Keratinocyte (primary cell): ENCODE measurements around the gene GREM1. TPM values are rescaled to one million over a fixed set of nuclear protein-coding genes. Genes with fewer than 3 reads are reported as not detected.

Source experiments
- DNase-seq: peaks from one replicate; pipeline ENCODE4 v3.0.0-alpha.2; 2011; ENCODE audit warnings: low read depth, missing footprints, low spot score
- FAIRE-seq: peaks from 2 replicates; lab custom pipeline; 2011; peaks lifted over from hg19 to GRCh38; lab: Jason Lieb, UNC
- H2AFZ ChIP-seq: 2 replicates; pipeline ENCODE4 v1.6.0; 2012; ENCODE audit warnings: low read length, control low read depth, inconsistent platforms; ENCODE audit not compliant: control insufficient read depth
- H3K27ac ChIP-seq: 2 replicates; pipeline ENCODE4 v1.5.1; 2011; ENCODE audit warnings: low read length; ENCODE audit not compliant: control insufficient read depth, insufficient read depth
- H3K27me3 ChIP-seq: 3 replicates; pipeline ENCODE4 v1.6.0; 2011; ENCODE audit warnings: low read length; ENCODE audit not compliant: control insufficient read depth, insufficient read depth; ENCODE audit errors: extremely low read depth
- H3K36me3 ChIP-seq, 2 experiments: 2 replicates in 1 of 2; 3 replicates in 1 of 2; pipeline ENCODE4 v1.5.1; 2011; ENCODE audit warnings: low read length in 2 of 2, mild to moderate bottlenecking in 1 of 2; ENCODE audit not compliant: control insufficient read depth in 2 of 2, insufficient read depth in 2 of 2; ENCODE audit errors: extremely low read depth in 1 of 2
- H3K4me1 ChIP-seq: 3 replicates; pipeline ENCODE4 v1.5.1; 2011; ENCODE audit warnings: low read length; ENCODE audit not compliant: control insufficient read depth, insufficient read depth; ENCODE audit errors: extremely low read depth
- H3K4me2 ChIP-seq: 3 replicates; pipeline ENCODE4 v1.6.0; 2011; ENCODE audit warnings: low read depth, low read length; ENCODE audit not compliant: control insufficient read depth, insufficient read depth; ENCODE audit errors: extremely low read depth
- H3K4me3 ChIP-seq, 3 experiments: fragments of 200-600 bp in 1 of 3; sonication (generic) in 1 of 3; 2 replicates in 2 of 3; 3 replicates in 1 of 3; pipeline ENCODE4 v1.5.1; 2011 to 2016; ENCODE audit warnings: low read length in 3 of 3, mild to moderate bottlenecking in 3 of 3, control low read depth in 2 of 3, inconsistent platforms in 1 of 3, low read depth in 1 of 3, mixed read lengths in 1 of 3, mixed run types in 1 of 3, moderate library complexity in 1 of 3; ENCODE audit not compliant: control insufficient read depth in 2 of 3, insufficient read depth in 2 of 3; ENCODE audit errors: extremely low read depth in 1 of 3
- H3K79me2 ChIP-seq: 2 replicates; pipeline ENCODE4 v1.6.0; 2012; ENCODE audit warnings: low read length; ENCODE audit not compliant: control insufficient read depth, insufficient read depth
- H3K9ac ChIP-seq: 3 replicates; pipeline ENCODE4 v1.6.0; 2011; ENCODE audit warnings: low read length; ENCODE audit not compliant: control insufficient read depth, insufficient read depth; ENCODE audit errors: extremely low read depth
- H3K9me1 ChIP-seq: 3 replicates; pipeline ENCODE4 v1.6.0; 2011; ENCODE audit warnings: low read length; ENCODE audit not compliant: control insufficient read depth, insufficient read depth; ENCODE audit errors: extremely low read depth
- H3K9me3 ChIP-seq: 2 replicates; pipeline ENCODE4 v1.5.1; 2012; ENCODE audit warnings: low read depth, low read length; ENCODE audit not compliant: control insufficient read depth
- H4K20me1 ChIP-seq: 3 replicates; pipeline ENCODE4 v1.6.0; 2011; ENCODE audit warnings: low read length; ENCODE audit not compliant: control insufficient read depth, insufficient read depth; ENCODE audit errors: extremely low read depth
- EZH2 ChIP-seq: IDR thresholded peaks from one replicate; pipeline ENCODE4 v1.6.1; 2012; ENCODE audit warnings: inconsistent platforms, mild to moderate bottlenecking, low read length, moderate library complexity
- dilution Hi-C: fragments of 300-500 bp; cut with MboI; formaldehyde crosslinking; loops from one replicate; pipeline ENCODE4 v1.7.0; 2020; ENCODE audit warnings: low sequenced_read_pairs; ENCODE audit not compliant: extremely low pct_ligation_motif_present
- polyA plus RNA-seq, 5 experiments: library from polyadenylated mRNA; depleted of rRNA in 3 of 5; stranded (reverse) in 3 of 5; stranded (forward) in 1 of 5; unstranded in 1 of 5; fragments of >200 nt; gene quantifications; 1 replicate in 1 of 5; 2 replicates in 3 of 5; 3 replicates in 1 of 5; pipeline versions ENCODE4 v1.2.1 to v1.2.3, GENCODE V29; 2011 to 2012; ENCODE audit warnings: missing spikeins in 2 of 5, low read depth in 1 of 5, low replicate concordance in 1 of 5
- TF ChIP-seq, protein P1 (sequence below), 3 experiments: IDR thresholded peaks in 1 of 3; conservative IDR thresholded peaks in 1 of 3; optimal IDR thresholded peaks in 1 of 3; 2 replicates in 2 of 3; 3 replicates in 1 of 3; pipeline versions ENCODE3 to v1.5.1; 2011; ENCODE audit warnings: low read length in 3 of 3, mild to moderate bottlenecking in 3 of 3, moderate library complexity in 2 of 3, control low read depth in 1 of 3, inconsistent platforms in 1 of 3; ENCODE audit not compliant: insufficient read depth in 2 of 3; ENCODE audit errors: extremely low read depth in 1 of 3

GREM1 gene
- polyA plus RNA-seq, 1 donor (not counting 4 experiments of a cell fraction or from before 2014, with no cell fraction given), result 0.04 TPM

DNA sequence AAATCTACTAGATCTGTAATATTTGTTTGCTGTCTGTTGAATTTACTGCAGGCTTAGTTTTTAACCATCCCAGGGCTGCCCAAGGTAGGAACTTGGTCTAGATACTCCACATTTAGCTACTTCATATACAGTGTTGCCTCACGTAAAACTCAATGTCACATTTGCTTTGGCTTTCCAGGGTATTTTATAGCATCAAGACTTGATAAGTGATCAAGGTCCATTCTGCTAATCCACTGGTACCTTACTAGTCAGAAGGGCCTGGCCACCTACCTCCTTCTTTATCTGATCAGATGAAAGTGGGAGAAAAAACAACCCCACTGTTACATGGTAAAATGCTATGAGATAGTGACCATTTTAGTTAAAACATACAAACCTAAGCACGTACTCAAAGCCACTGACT is 25.5 kb upstream of the GREM1 start:
- no peak overlapping the region for H3K27ac ChIP-seq
- no peak overlapping the region for H3K4me3 ChIP-seq
- dilution Hi-C loops, result no loop called here
- no peak overlapping the region for H2AFZ ChIP-seq
- TF ChIP-seq, protein P1, sequence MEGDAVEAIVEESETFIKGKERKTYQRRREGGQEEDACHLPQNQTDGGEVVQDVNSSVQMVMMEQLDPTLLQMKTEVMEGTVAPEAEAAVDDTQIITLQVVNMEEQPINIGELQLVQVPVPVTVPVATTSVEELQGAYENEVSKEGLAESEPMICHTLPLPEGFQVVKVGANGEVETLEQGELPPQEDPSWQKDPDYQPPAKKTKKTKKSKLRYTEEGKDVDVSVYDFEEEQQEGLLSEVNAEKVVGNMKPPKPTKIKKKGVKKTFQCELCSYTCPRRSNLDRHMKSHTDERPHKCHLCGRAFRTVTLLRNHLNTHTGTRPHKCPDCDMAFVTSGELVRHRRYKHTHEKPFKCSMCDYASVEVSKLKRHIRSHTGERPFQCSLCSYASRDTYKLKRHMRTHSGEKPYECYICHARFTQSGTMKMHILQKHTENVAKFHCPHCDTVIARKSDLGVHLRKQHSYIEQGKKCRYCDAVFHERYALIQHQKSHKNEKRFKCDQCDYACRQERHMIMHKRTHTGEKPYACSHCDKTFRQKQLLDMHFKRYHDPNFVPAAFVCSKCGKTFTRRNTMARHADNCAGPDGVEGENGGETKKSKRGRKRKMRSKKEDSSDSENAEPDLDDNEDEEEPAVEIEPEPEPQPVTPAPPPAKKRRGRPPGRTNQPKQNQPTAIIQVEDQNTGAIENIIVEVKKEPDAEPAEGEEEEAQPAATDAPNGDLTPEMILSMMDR (optimal IDR thresholded peaks at IDR 0.05 in 1 of 3, IDR thresholded peaks at IDR 0.05 in 1 of 3, conservative IDR thresholded peaks at IDR 0.05 in 1 of 3; ENCODE audit: extremely low read depth in 1 of 3, insufficient read depth in 2 of 3, low read length in 3 of 3), result no peak
- no peak for TF ChIP-seq EZH2
- FAIRE-seq, result no peak
- H3K4me2 ChIP-seq, result no peak overlapping the region
- H3K9me3 ChIP-seq, result no peaks in the 10 kb centered on the region
- H3K9me1 ChIP-seq, result no peaks in the 10 kb centered on the region
- no peaks in the 10 kb centered on the region for H4K20me1 ChIP-seq
- H3K9ac ChIP-seq, result no peak overlapping the region
- H3K79me2 ChIP-seq, result no peaks in the 10 kb centered on the region
- H3K36me3 ChIP-seq, result no peaks in the 10 kb centered on the region
- no peaks in the 10 kb centered on the region for H3K27me3 ChIP-seq
- DNase-seq, result no peak
- H3K4me1 ChIP-seq, result peaks cover 19% of the 10 kb centered on the region

DNA sequence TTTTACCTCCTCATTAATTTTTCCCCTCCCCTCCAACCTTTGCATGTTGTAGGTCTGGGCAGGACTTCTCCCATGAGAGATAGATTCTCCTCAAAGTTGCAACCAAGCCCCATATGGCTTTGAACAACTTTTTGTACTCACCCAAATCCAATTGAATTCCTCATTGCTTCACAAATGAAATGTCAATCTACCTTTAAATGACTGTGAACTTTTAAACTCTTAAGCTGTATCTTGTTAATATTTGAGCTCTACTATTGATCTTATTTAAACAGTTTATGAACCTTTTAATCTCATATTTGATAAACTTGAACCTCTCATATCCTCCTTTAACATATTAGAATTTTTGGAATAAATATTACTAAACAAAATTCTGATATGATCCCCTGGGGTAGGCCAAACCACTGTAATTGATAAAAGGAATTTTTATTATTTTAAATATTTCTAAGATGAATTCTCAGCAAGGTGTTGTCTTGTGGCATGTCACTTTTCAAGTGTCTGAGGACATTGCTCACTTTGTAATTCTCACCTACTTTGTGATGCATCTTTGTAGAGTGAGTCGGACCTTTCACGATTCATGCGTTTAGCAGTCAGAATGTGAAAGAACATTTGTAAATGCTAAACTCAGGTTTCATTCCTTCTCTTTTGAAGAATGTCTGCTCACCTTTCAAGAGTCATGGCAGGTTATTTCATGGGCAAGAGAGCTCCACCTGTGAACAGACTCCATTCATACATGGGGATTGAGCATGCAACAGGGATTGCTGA is 23.4 kb upstream of the GREM1 start:
- TF ChIP-seq, protein P1 (optimal IDR thresholded peaks at IDR 0.05 in 1 of 3, IDR thresholded peaks at IDR 0.05 in 1 of 3, conservative IDR thresholded peaks at IDR 0.05 in 1 of 3; ENCODE audit: extremely low read depth in 1 of 3, insufficient read depth in 2 of 3, low read length in 3 of 3), result no peak
- TF ChIP-seq EZH2, result no peak
- H2AFZ ChIP-seq, result no peak overlapping the region
- dilution Hi-C loops, result no loop called here
- no peak overlapping the region for H3K27ac ChIP-seq
- H3K4me1 ChIP-seq, result peaks cover 6% of the 10 kb centered on the region
- H3K4me3 ChIP-seq, result no peak overlapping the region
- H3K4me2 ChIP-seq, result no peak overlapping the region
- DNase-seq (no peak), FAIRE-seq (no peak)
- no peaks in the 10 kb centered on the region for H3K27me3 ChIP-seq
- no peaks in the 10 kb centered on the region for H3K36me3 ChIP-seq
- H3K9me3 ChIP-seq, result no peaks in the 10 kb centered on the region
- H3K9me1 ChIP-seq, result no peaks in the 10 kb centered on the region
- H3K79me2 ChIP-seq, result no peaks in the 10 kb centered on the region
- no peaks in the 10 kb centered on the region for H4K20me1 ChIP-seq
- no peak overlapping the region for H3K9ac ChIP-seq
